Hepatocyte (in vitro differentiated cells): ENCODE results near the gene VTN. TPM values are rescaled to one million over a fixed set of nuclear protein-coding genes. Genes with fewer than 3 reads are reported as not detected.
A peak's percentile ranks its signal among the peaks of the same experiment; 100 is the strongest.

Experiments
- DNase-seq: peaks from one replicate; pipeline ENCODE4 v3.0.0-alpha.2; 2016; ENCODE audit warnings: low spot score
- H2AFZ ChIP-seq: fragments of 200-600 bp; sonication (generic); 2 replicates; pipeline ENCODE4 v1.6.0; 2016; ENCODE audit warnings: antibody characterized with exemption, mild to moderate bottlenecking
- H3K27ac ChIP-seq: fragments of 200-600 bp; sonication (generic); 2 replicates; pipeline ENCODE4 v1.5.1; 2016; ENCODE audit warnings: mild to moderate bottlenecking
- H3K27me3 ChIP-seq: fragments of 200-600 bp; sonication (generic); 2 replicates; pipeline ENCODE4 v1.6.1; 2016
- H3K36me3 ChIP-seq: fragments of 200-600 bp; sonication (generic); replicated peaks from 2 replicates; pipeline ENCODE4 v1.5.1; 2016; ENCODE audit warnings: low read depth; ENCODE audit not compliant: insufficient read depth
- H3K4me1 ChIP-seq: fragments of 200-600 bp; sonication (generic); 2 replicates; pipeline ENCODE4 v1.5.1; 2016; ENCODE audit warnings: mild to moderate bottlenecking, moderate library complexity; ENCODE audit not compliant: insufficient read depth
- H3K4me2 ChIP-seq: fragments of 200-600 bp; sonication (generic); 2 replicates; pipeline ENCODE4 v1.6.0; 2016
- H3K4me3 ChIP-seq: fragments of 200-600 bp; sonication (generic); 2 replicates; pipeline ENCODE4 v1.5.1; 2016; ENCODE audit warnings: mild to moderate bottlenecking
- H3K79me2 ChIP-seq: fragments of 200-600 bp; sonication (generic); 2 replicates; pipeline ENCODE4 v1.6.0; 2017; ENCODE audit warnings: mild to moderate bottlenecking
- H3K9me2 ChIP-seq: fragments of 200-600 bp; sonication (generic); replicated peaks from 2 replicates; pipeline ENCODE4 v1.6.0; 2017; ENCODE audit warnings: mild to moderate bottlenecking; ENCODE audit not compliant: insufficient read depth
- H3K9me3 ChIP-seq: fragments of 200-600 bp; sonication (generic); 2 replicates; pipeline ENCODE4 v1.5.1; 2016; ENCODE audit warnings: low read depth, mild to moderate bottlenecking
- H4K20me1 ChIP-seq: fragments of 200-600 bp; sonication (generic); 2 replicates; pipeline ENCODE4 v1.6.0; 2016; ENCODE audit warnings: mild to moderate bottlenecking; ENCODE audit not compliant: insufficient read depth, poor library complexity, severe bottlenecking
- CTCF ChIP-seq: fragments of 200-600 bp; sonication (generic); IDR thresholded peaks from 2 replicates; pipeline ENCODE4 v1.5.1; 2016; ENCODE audit warnings: antibody characterized with exemption, mild to moderate bottlenecking; ENCODE audit not compliant: poor library complexity
- EZH2 ChIP-seq: fragments of 200-600 bp; sonication (generic); IDR thresholded peaks from 2 replicates; pipeline ENCODE4 v1.6.1; 2016; ENCODE audit warnings: antibody characterized with exemption, mild to moderate bottlenecking, borderline replicate concordance
- EZH2phosphoT487 ChIP-seq: fragments of 200-600 bp; sonication (generic); IDR thresholded peaks from one replicate; pipeline ENCODE4 v1.6.1; 2018; ENCODE audit warnings: antibody characterized with exemption, mild to moderate bottlenecking, low read depth, moderate library complexity; ENCODE audit not compliant: unreplicated experiment, severe bottlenecking
- WGBS: methylation state at CpG from one replicate; pipeline ENCODE4 v1.1.6; 2016; ENCODE audit warnings: low lambda C conversion rate; ENCODE audit errors: missing lambda C conversion rate; 5-methylcytosine and 5-hydroxymethylcytosine counted together
- polyA plus RNA-seq: library from polyadenylated mRNA; unstranded; fragments of >200 nt; fragmentation: Nextera tagmentation; extraction: Ambion mirVana; gene quantifications from 2 replicates; pipeline ENCODE4 v1.2.1, GENCODE V29; 2016
- total RNA-seq: library from RNA; depleted of rRNA; stranded (reverse); fragments of >200 nt; gene quantifications from 2 replicates; pipeline ENCODE4 v1.2.3, GENCODE V29; 2014

Gene VTN
- total and polyA plus RNA-seq, 2 experiments from 2014 or later: 763 to 1,128 TPM

GRCh38 chr17:28331891-28332420 lies 38.2 kb downstream of the VTN start:
- H4K20me1 ChIP-seq: no peaks in the 10 kb centered on the region
- no peak overlapping the region for H2AFZ ChIP-seq
- no peaks in the 10 kb centered on the region for H3K36me3 ChIP-seq
- no peak for DNase-seq
- H3K4me2 ChIP-seq: no peak overlapping the region
- H3K4me1 ChIP-seq: peaks cover 18% of the 10 kb centered on the region
- H3K27ac ChIP-seq: peak overlapping the region; percentile 44
- no peaks in the 10 kb centered on the region for H3K9me2 ChIP-seq
- no peaks in the 10 kb centered on the region for H3K9me3 ChIP-seq
- H3K79me2 ChIP-seq: peaks cover 37% of the 10 kb centered on the region
- no peak for TF ChIP-seq EZH2phosphoT487
- no peak for TF ChIP-seq EZH2
- no peak for TF ChIP-seq CTCF
- H3K27me3 ChIP-seq: no peaks in the 10 kb centered on the region
- WGBS: 92% methylated on average over 6 of the region's 6 CpGs
- no peak overlapping the region for H3K4me3 ChIP-seq

GRCh38 chr17:28330671-28331070 lies 39.4 kb downstream of the VTN start:
- TF ChIP-seq CTCF: no peak
- TF ChIP-seq EZH2: no peak
- no peak for TF ChIP-seq EZH2phosphoT487
- no peaks in the 10 kb centered on the region for H3K9me3 ChIP-seq
- no peaks in the 10 kb centered on the region for H3K9me2 ChIP-seq
- no peaks in the 10 kb centered on the region for H3K36me3 ChIP-seq
- 98% methylated on average over 5 of the region's 5 CpGs for WGBS
- peaks cover 35% of the 10 kb centered on the region for H3K79me2 ChIP-seq
- no peak overlapping the region for H3K4me3 ChIP-seq
- no peak overlapping the region for H3K27ac ChIP-seq
- no peak overlapping the region for H3K4me2 ChIP-seq
- H4K20me1 ChIP-seq: no peaks in the 10 kb centered on the region
- H3K4me1 ChIP-seq: peaks cover 13% of the 10 kb centered on the region
- no peak for DNase-seq
- H3K27me3 ChIP-seq: no peaks in the 10 kb centered on the region
- H2AFZ ChIP-seq: no peak overlapping the region

DNA sequence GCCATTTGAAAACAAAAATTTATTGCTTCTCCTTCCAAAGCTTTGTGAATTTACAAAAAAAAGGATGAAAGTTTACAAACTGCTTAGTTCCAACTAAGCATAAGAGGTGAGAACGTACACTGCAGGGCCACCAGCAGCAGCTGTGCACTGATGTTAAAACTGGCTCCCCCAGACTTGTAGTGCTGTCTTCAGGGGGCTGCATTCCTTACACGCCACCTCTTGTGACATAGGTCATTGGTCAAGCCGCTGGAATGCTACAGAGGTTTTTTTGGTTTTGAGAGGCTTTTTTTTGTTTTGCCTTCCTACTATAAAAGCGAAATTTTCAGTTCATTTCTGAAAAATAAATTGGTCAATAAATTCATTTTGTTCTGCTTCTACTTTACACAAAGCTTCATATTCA lies 41.8 kb downstream of the VTN start:
- no peak for DNase-seq
- no peak overlapping the region for H3K4me2 ChIP-seq
- 74% methylated on average over 4 of the region's 4 CpGs for WGBS
- TF ChIP-seq CTCF (no peak), EZH2 (no peak), EZH2phosphoT487 (no peak)
- H2AFZ ChIP-seq: no peak overlapping the region
- no peak overlapping the region for H3K27ac ChIP-seq
- H3K79me2 ChIP-seq: peaks cover 41% of the 10 kb centered on the region
- H3K9me3 ChIP-seq: no peaks in the 10 kb centered on the region
- peaks cover 7% of the 10 kb centered on the region for H3K4me1 ChIP-seq
- H3K27me3 ChIP-seq: no peaks in the 10 kb centered on the region
- H4K20me1 ChIP-seq: no peaks in the 10 kb centered on the region
- no peaks in the 10 kb centered on the region for H3K36me3 ChIP-seq
- H3K4me3 ChIP-seq: no peak overlapping the region
- no peaks in the 10 kb centered on the region for H3K9me2 ChIP-seq

DNA sequence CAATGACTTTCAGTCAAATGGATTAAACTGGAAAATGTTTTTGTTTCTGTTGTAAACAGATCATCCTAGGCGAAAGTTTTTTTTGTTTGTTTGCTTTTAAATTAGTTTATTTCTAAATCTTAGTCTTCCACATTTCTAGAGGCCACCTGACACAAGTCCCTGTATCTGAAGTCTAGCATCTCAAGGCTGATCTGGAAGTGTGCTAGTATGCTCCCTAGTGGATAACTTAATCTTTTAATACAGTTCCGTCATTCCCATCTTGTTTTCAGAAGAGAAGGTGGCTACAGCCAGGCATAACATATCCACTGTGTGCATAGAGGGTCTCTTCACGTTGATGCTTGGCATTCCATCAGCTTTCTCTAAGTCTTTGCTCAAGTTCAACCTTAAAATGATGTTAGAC lies 42.4 kb downstream of the VTN start:
- Histone ChIP-seq H2AFZ (no peak overlapping the region), H3K4me2 (no peak overlapping the region), H4K20me1 (no peaks in the 10 kb centered on the region), H3K36me3 (no peaks in the 10 kb centered on the region), H3K79me2 (peaks cover 41% of the 10 kb centered on the region), H3K9me3 (no peaks in the 10 kb centered on the region), H3K9me2 (no peaks in the 10 kb centered on the region), H3K4me3 (no peak overlapping the region), H3K4me1 (peaks cover 7% of the 10 kb centered on the region), H3K27me3 (no peaks in the 10 kb centered on the region), H3K27ac (no peak overlapping the region)
- TF ChIP-seq EZH2phosphoT487 (no peak), CTCF (no peak), EZH2 (no peak)
- no peak for DNase-seq
- WGBS: 76% methylated on average over 3 of the region's 3 CpGs
